GM18505 (cell line): Measurements from ENCODE around the gene PRUNE2.

Experiments
- ATAC-seq: cut with Tn5 transposase; IDR thresholded peaks from one replicate; pipeline ENCODE4 v1.9.1; 2021; ENCODE audit not compliant: unreplicated experiment
- POLR2A ChIP-seq: IDR thresholded peaks from 4 replicates; pipeline ENCODE4 v1.6.1; 2011; ENCODE audit warnings: borderline replicate concordance; ENCODE audit not compliant: insufficient read depth, insufficient read length; ENCODE audit errors: extremely low read depth

Gene PRUNE2

GRCh38 chr9:76709020-76709419 lies 196.9 kb downstream of the PRUNE2 start:
- ATAC-seq, result no peak
- no peak for TF ChIP-seq POLR2A

- ATAC-seq, result no peak
Observed at GRCh38 chr9:76707510-76707909, 198.4 kb downstream of the PRUNE2 start.

DNA sequence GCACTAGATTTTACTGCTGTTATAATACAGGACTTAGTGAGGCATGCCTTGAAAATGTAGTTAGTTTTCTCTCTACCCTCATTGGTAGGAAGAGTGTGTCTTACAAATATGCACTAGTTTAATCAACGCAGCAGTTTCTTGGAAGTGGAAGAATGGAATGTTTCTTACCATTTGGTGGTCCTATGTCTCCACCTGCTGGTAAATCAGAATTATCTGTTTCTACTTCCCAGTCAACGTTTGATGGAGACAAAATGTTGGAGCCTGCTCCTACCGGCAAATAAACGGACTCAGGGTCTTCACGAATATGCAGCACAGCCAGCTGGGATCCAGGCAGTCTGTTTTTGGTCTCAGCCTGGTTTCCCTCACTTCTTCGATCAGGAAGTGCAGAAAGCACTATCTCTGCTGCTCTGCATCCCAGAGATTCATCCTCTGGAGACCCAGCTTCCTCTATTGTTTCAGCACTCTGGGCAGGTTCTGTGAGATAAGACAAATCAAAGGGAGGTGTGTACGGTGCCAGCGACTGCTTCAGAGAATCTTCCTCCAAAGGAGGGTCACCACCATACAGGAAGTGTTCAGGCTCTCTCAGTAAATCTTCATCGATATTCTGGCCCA lies 201.2 kb downstream of the PRUNE2 start:
- TF ChIP-seq POLR2A, result no peak
- no peak for ATAC-seq

More at GRCh38 chr9:76707510-76707909, 198.4 kb downstream of the PRUNE2 start:
- TF ChIP-seq POLR2A, result no peak

GRCh38 chr9:76703270-76703669 lies 202.6 kb downstream of the PRUNE2 start:
- no peak for TF ChIP-seq POLR2A

GRCh38 chr9:76701441-76702039 lies 204.4 kb downstream of the PRUNE2 start:
- no peak for ATAC-seq
- TF ChIP-seq POLR2A, result no peak

More at GRCh38 chr9:76703270-76703669, 202.6 kb downstream of the PRUNE2 start:
- ATAC-seq, result no peak

DNA sequence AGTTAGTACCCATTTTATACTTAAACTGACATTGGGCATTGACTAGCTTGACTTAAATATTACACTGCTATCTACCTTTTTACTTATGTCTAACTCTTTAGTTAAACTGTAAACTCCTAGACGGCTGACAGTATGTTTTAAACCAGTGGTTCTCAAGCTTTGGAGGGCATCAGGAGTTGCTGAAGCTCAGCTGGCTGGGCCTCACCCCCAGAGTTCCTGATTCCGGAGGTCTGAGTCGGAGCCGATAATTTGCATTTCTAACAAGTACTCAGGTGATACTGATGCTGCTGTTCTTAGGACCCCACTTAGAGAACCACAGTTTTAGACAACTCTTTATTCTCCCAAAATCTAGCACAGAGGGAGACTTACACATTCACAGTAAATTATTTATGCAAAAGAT lies 205.0 kb downstream of the PRUNE2 start:
- ATAC-seq, result no peak

DNA sequence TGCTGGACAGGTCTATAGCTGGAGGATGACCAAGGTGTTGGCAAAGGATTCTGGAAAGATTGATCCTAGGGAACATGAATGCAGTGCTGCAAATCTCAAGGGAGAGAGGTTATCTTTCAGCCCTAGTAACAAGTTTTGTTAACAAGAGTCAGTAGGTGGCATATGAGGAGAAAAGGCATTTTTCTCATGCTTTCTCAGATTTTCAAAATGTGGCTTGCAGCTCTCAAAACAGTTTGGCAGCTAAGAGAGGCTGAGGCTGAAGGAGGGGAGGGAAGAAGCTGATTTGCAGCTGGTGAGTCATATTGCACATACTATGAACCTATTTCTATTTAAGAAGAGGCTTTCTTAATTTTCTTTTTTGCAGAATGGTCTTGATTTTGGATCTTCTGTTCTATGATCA lies 205.9 kb downstream of the PRUNE2 start:
- ATAC-seq, result no peak
- no peak for TF ChIP-seq POLR2A

More for the DNA sequence above, 205.0 kb downstream of the PRUNE2 start:
- TF ChIP-seq POLR2A, result no peak

DNA sequence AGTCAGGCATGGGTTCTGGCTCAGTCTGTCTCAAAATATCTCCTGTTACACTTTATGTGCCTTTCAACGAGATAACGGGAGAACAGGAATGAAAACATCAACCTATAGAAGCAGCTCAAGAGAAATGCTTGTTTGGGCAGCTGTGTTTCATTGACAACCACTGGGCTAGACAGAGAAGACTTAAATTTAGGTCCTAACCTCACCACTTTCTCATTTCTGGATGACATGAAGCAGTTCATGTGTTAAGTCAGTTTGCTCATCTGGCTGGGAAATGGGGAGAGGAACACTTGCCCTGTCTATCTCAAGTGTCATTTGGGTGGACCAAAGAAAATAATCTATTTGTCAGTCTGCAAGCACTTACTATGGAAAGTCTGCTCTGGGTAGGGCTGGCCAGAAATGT lies 208.4 kb downstream of the PRUNE2 start:
- TF ChIP-seq POLR2A, result no peak
- ATAC-seq, result no peak

- TF ChIP-seq POLR2A, result no peak
- no peak for ATAC-seq
Observed at GRCh38 chr9:76697081-76697480, 208.8 kb downstream of the PRUNE2 start.

GRCh38 chr9:76693912-76694311 lies 212.0 kb downstream of the PRUNE2 start:
- TF ChIP-seq POLR2A, result no peak
- ATAC-seq, result no peak

DNA sequence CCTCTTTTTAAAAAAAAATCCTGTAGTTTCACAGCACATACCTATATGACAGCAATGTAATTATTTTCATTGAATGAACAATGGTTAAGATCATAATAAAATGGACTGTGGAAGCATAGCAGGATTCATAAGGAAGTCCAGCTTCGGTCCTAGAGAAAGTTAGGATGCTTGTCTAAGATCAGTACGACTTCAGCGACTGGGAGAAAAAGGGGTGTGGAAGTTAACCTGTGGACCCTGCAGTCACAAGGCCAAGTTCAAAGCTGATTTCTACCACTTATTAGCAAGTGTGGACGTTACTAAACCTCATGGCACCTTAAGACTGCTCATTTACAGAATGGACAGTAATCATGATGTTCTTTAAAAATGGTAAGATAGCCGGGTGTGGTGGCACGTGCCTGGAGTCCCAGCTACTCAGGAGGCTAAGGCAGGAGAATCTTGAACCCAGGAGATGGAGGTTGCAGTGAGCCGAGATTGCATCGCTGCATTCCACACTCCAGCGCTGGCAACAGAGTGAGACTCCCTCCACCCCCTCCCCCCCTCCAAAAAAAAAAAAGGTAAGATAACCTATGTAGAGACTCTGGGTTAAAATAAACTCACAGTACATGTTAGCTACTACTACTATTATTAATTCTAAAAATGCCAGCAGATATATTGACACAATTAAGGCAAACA lies 213.3 kb downstream of the PRUNE2 start:
- no peak for ATAC-seq
- TF ChIP-seq POLR2A, result no peak

DNA sequence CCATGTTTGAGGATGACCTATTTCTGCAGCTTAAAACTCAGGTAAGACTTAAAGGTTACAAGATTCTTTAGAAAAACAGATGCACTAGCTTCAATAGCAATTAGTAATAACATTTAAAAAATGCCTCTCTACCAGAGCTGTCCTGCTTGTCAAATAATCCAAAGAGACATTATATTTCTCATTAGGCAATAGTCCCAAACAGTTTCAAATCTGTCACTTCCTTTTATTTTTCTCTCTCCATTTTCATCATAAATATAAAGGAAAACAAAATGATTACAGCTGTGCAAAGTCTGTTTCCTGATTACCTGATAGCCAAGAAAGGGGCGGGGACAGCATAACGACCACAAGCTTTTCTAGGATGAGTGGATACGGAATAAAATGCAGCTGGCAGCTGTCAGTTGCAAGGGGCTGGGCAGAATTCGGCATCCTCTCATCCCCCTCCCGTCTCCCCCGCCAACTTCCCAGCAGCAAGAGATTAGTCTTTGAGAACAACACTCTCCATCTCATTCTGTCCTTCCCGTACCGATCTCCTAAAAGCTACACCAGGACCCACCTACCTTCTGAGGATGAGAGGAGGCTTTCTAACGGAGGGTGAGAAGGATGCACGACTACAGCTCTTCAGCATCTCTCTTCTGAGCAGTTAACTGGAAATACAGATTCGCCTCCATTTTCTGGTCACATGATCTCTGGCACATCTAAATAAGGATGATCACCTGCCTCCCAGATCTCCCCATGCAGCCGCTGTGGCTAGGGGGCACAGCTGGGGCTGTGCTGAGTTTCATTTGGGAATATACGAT lies 214.2 kb downstream of the PRUNE2 start:
- ATAC-seq, result no peak
- no peak for TF ChIP-seq POLR2A

DNA sequence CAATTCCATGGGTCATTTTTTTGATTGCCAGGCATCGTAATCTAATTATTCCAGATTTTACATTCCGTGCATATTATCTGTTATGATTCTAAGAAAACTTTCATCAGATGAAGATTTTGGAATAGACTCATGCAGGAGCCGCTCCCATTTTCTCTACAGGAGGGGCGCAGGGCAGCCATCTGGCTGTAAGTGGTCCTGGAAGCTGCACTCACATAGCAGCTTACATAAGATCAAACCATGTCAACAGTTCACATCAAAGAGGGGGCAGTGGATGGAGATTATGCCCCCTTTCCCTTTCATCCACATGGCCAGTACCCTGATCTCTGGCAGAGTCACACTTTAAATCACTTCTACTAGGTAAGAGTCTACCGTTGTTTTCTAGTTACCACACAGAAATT lies 214.9 kb downstream of the PRUNE2 start:
- TF ChIP-seq POLR2A, result no peak
- ATAC-seq, result no peak
